ENCODE results near the gene RCAN1. TPM values are rescaled to one million over a fixed set of nuclear protein-coding genes. Genes with fewer than 3 reads are reported as not detected.

Gene RCAN1
- total RNA-seq, 1 donor from 2014 or later: 9.1 TPM

GRCh38 chr21:34582506-34583150 is 32.3 kb downstream of the RCAN1 start:
- no peaks in the 10 kb centered on the region for H3K9me3 Mint-ChIP-seq (ENCODE audit: unreplicated experiment)
- peak; percentile 16 for DNase-seq (ENCODE audit: low spot score)
- no peaks in the 10 kb centered on the region for H3K36me3 Mint-ChIP-seq (ENCODE audit: low read depth, unreplicated experiment)
- H3K27ac Mint-ChIP-seq (ENCODE audit: unreplicated experiment): peak overlapping the region; percentile 12
- H3K4me3 Mint-ChIP-seq (ENCODE audit: unreplicated experiment): no peak overlapping the region
- TF ChIP-seq, protein P1, sequence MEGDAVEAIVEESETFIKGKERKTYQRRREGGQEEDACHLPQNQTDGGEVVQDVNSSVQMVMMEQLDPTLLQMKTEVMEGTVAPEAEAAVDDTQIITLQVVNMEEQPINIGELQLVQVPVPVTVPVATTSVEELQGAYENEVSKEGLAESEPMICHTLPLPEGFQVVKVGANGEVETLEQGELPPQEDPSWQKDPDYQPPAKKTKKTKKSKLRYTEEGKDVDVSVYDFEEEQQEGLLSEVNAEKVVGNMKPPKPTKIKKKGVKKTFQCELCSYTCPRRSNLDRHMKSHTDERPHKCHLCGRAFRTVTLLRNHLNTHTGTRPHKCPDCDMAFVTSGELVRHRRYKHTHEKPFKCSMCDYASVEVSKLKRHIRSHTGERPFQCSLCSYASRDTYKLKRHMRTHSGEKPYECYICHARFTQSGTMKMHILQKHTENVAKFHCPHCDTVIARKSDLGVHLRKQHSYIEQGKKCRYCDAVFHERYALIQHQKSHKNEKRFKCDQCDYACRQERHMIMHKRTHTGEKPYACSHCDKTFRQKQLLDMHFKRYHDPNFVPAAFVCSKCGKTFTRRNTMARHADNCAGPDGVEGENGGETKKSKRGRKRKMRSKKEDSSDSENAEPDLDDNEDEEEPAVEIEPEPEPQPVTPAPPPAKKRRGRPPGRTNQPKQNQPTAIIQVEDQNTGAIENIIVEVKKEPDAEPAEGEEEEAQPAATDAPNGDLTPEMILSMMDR (IDR thresholded peaks at IDR 0.05; ENCODE audit: unreplicated experiment): no peak
- H3K27me3 Mint-ChIP-seq (ENCODE audit: unreplicated experiment): peaks cover 8% of the 10 kb centered on the region
- H3K4me1 Mint-ChIP-seq (ENCODE audit: unreplicated experiment): no peaks in the 10 kb centered on the region

DNA sequence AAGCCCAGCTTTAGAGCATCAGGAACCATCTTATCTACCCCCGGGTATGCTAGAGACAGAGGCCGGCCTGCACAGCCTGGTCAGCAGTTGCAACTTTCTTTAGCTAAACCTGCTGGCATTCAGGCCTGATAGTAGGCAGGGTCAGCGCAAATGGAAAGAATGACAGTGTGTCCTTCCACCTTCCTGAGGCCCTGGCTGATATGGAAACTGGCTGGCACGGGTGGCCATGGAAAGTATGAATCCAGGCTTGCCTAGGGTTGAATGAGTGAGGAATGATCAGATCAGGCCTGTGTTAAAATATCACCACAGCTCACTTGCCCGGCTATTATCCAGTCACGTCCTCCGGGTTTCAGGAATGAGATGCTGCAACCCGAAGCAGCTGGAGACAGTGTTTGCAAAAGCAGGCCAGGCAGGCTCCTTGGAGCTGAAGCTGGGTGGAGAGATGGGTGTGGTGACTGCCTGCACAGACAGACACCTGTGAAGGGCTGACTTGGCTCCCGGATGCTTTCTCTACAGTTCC is 34.7 kb downstream of the RCAN1 start:
- peaks cover 9% of the 10 kb centered on the region for H3K27me3 Mint-ChIP-seq (ENCODE audit: unreplicated experiment)
- no peaks in the 10 kb centered on the region for H3K36me3 Mint-ChIP-seq (ENCODE audit: low read depth, unreplicated experiment)
- H3K4me1 Mint-ChIP-seq (ENCODE audit: unreplicated experiment): no peaks in the 10 kb centered on the region
- H3K4me3 Mint-ChIP-seq (ENCODE audit: unreplicated experiment): no peak overlapping the region
- H3K27ac Mint-ChIP-seq (ENCODE audit: unreplicated experiment): no peak overlapping the region
- TF ChIP-seq, protein P1 (IDR thresholded peaks at IDR 0.05; ENCODE audit: unreplicated experiment): no peak
- H3K9me3 Mint-ChIP-seq (ENCODE audit: unreplicated experiment): no peaks in the 10 kb centered on the region
- DNase-seq (ENCODE audit: low spot score): no peak

DNA sequence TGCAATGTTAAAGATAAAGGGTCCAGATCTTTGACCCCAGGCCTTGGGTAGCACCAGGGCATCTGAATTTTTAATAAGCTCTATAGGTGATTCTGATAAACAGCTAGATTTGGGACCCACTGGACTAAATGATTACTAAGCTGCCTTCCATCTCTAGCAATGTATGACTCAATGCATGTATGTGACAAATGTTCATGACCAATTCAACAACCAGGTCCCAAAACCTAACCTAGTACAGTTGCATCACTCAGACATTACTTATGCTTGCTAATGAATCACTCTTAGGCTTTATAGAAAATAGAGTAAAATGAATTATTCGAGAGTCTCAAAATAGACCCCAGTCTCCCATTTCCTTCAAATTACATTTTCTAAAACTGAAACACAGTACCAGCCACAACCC is 35.5 kb downstream of the RCAN1 start:
- H3K27ac Mint-ChIP-seq (ENCODE audit: unreplicated experiment): no peak overlapping the region
- H3K4me3 Mint-ChIP-seq (ENCODE audit: unreplicated experiment): no peak overlapping the region
- no peaks in the 10 kb centered on the region for H3K4me1 Mint-ChIP-seq (ENCODE audit: unreplicated experiment)
- H3K9me3 Mint-ChIP-seq (ENCODE audit: unreplicated experiment): no peaks in the 10 kb centered on the region
- TF ChIP-seq, protein P1 (IDR thresholded peaks at IDR 0.05; ENCODE audit: unreplicated experiment): no peak
- no peaks in the 10 kb centered on the region for H3K36me3 Mint-ChIP-seq (ENCODE audit: low read depth, unreplicated experiment)
- no peak for DNase-seq (ENCODE audit: low spot score)
- peaks cover 9% of the 10 kb centered on the region for H3K27me3 Mint-ChIP-seq (ENCODE audit: unreplicated experiment)

- H3K27me3 Mint-ChIP-seq (ENCODE audit: unreplicated experiment): peaks cover 4% of the 10 kb centered on the region
- no peak overlapping the region for H3K4me3 Mint-ChIP-seq (ENCODE audit: unreplicated experiment)
- H3K4me1 Mint-ChIP-seq (ENCODE audit: unreplicated experiment): no peaks in the 10 kb centered on the region
- TF ChIP-seq, protein P1 (IDR thresholded peaks at IDR 0.05; ENCODE audit: unreplicated experiment): no peak
- H3K27ac Mint-ChIP-seq (ENCODE audit: unreplicated experiment): no peak overlapping the region
- no peaks in the 10 kb centered on the region for H3K36me3 Mint-ChIP-seq (ENCODE audit: low read depth, unreplicated experiment)
- DNase-seq (ENCODE audit: low spot score): no peak
- no peaks in the 10 kb centered on the region for H3K9me3 Mint-ChIP-seq (ENCODE audit: unreplicated experiment)
Measured at GRCh38 chr21:34576041-34576511, 38.8 kb downstream of the RCAN1 start.
